Upper lobe of right lung (tissue), 1 donor: Measurements from ENCODE around the gene PPP2R3B. TPM values are rescaled to one million over a fixed set of nuclear protein-coding genes. Genes with fewer than 3 reads are reported as not detected.

Experiments
- ATAC-seq: fragments of 200-7000 bp; cut with Tn5 transposase; one replicate; pipeline ENCODE4 v1.9.1; 2020; ENCODE audit warnings: mild to moderate bottlenecking, moderate library complexity
- DNase-seq: peaks from one replicate; pipeline ENCODE4 v3.0.0-alpha.2; 2020
- H3K27ac ChIP-seq: fragments of 200-600 bp; one replicate; pipeline ENCODE4 v1.8.0; 2022
- H3K27me3 ChIP-seq: fragments of 200-600 bp; one replicate; pipeline ENCODE4 v1.8.0; 2022; ENCODE audit warnings: mild to moderate bottlenecking
- H3K36me3 ChIP-seq: fragments of 200-600 bp; one replicate; pipeline ENCODE4 v1.8.0; 2022
- H3K4me1 ChIP-seq: fragments of 200-600 bp; one replicate; pipeline ENCODE4 v1.8.0; 2022
- H3K4me3 ChIP-seq: fragments of 200-600 bp; one replicate; pipeline ENCODE4 v1.8.0; 2022; ENCODE audit warnings: mild to moderate bottlenecking
- H3K9me3 ChIP-seq: fragments of 200-600 bp; one replicate; pipeline ENCODE4 v1.8.0; 2022
- intact Hi-C: fragments of 100-400 bp; cut with DNase I; formaldehyde crosslinking; loops from one replicate; pipeline ENCODE4 v1.11.0; 2022
- total RNA-seq: library from RNA; stranded (reverse); fragmentation: NEBNext Ultra II Directional; extraction: Animal tissue kit (Norgen Biotek cat#: 25700); gene quantifications from one replicate; pipeline ENCODE4 v1.2.1, GENCODE V29; 2021
- TF ChIP-seq, protein P1 (sequence below): fragments of 200-600 bp; IDR thresholded peaks from one replicate; pipeline ENCODE4 v1.8.0; 2022; ENCODE audit warnings: antibody characterized with exemption
- donor health status: DM: no; HTN: yes; CAD: no; lungs with severe emphysema.

PPP2R3B gene
- total RNA-seq, 1 donor from 2014 or later = 12.8 TPM

DNA sequence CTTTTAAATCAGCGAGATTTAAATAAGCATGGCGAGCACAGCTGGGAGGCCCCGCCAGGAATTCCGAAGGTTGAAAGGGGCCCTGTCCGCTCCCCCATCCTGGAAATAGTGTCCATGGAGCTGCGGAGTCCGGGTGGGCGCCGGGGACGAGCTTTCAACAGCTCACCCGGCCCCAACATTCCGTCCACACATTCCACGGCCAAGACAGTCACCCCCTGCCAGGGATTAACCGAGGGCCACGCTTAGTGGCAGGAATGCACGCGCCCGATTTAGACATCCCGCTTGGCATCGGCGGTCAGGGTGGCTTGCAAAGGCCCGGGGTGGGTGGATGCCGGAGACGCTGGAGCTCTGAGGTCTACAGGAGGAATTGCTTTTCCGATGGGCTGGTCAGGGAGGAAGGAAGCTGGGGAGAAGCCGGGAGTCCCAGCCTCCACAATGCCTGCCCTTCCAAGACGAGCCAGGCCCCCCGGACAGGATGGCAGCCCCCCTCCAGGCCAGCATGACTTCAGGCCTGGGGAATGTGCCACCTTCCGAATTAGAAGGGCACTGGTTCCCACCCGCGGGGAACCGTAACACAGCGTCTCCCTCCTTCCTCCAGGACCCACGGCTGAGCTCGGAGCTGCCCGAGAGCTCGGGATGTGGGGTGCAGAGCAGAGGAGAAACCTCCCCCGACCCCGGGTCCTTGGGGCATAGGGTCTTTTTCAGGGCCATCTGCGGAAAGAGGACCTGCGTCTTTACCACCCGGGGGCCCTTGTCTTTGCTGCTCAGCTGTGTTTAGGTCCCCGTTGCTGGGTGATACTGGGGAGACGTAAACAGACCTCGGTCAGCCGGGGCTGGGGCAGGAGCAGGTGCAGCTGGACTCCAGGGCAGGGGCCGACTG, 26.9 kb upstream of the PPP2R3B start:
- no peak for DNase-seq
- H3K9me3 ChIP-seq = no peaks in the 10 kb centered on the region
- peak overlapping the region; percentile 7 for H3K27ac ChIP-seq
- no peaks in the 10 kb centered on the region for H3K27me3 ChIP-seq
- intact Hi-C loops = no loop called here
- no peaks in the 10 kb centered on the region for H3K4me1 ChIP-seq
- H3K36me3 ChIP-seq = no peaks in the 10 kb centered on the region
- H3K4me3 ChIP-seq = peak overlapping the region; percentile 17
- TF ChIP-seq, protein P1, sequence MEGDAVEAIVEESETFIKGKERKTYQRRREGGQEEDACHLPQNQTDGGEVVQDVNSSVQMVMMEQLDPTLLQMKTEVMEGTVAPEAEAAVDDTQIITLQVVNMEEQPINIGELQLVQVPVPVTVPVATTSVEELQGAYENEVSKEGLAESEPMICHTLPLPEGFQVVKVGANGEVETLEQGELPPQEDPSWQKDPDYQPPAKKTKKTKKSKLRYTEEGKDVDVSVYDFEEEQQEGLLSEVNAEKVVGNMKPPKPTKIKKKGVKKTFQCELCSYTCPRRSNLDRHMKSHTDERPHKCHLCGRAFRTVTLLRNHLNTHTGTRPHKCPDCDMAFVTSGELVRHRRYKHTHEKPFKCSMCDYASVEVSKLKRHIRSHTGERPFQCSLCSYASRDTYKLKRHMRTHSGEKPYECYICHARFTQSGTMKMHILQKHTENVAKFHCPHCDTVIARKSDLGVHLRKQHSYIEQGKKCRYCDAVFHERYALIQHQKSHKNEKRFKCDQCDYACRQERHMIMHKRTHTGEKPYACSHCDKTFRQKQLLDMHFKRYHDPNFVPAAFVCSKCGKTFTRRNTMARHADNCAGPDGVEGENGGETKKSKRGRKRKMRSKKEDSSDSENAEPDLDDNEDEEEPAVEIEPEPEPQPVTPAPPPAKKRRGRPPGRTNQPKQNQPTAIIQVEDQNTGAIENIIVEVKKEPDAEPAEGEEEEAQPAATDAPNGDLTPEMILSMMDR = no peak
- ATAC-seq = peak; percentile 62

DNA sequence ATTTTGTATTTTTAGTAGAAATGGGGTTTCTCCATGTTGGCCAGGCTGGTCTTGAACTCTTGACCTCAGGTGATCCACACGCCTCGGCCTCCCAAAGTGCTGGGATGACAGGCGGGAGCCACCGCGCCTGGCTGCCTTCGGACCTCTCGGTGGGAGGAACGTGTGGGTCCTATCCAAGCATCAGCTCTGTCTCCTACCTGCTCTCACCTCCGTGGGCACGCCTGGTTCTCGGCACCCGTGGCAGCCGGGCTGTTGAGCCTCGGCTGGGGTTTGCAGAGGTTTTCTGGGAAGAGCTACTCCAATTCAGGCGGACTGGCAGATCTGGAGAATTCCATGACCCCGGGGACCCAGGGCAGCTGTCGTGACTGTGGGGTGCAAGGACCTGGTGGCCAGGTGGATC, 23.6 kb upstream of the PPP2R3B start:
- Histone ChIP-seq H3K36me3 (no peaks in the 10 kb centered on the region), H3K9me3 (no peaks in the 10 kb centered on the region), H3K4me1 (no peaks in the 10 kb centered on the region), H3K27me3 (no peaks in the 10 kb centered on the region), H3K4me3 (no peak overlapping the region), H3K27ac (no peak overlapping the region)
- intact Hi-C loops = no loop called here
- no peak for DNase-seq
- no peak for ATAC-seq
- TF ChIP-seq, protein P1 = no peak

DNA sequence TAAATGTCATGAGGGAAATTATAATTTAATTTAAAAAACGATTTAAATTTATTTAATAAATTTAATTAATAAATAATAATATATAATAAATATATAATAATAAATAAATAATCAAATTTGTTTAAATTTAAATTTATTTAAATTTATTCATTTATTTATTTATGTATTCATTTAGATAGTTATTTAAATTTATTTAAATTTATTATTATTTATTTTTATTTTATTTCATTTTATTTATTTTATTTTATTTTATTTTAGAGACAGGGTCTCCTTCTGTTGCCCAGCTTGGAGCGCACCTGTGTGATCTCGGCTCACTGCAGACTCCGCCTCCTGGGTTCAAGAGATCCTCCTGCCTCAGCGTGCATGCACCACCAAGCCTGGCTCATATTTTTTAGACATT, 18.4 kb upstream of the PPP2R3B start:
- TF ChIP-seq, protein P1 = no peak
- H3K9me3 ChIP-seq = no peaks in the 10 kb centered on the region
- no peaks in the 10 kb centered on the region for H3K36me3 ChIP-seq
- H3K4me1 ChIP-seq = no peaks in the 10 kb centered on the region
- DNase-seq (no peak), ATAC-seq (no peak)
- no peak overlapping the region for H3K4me3 ChIP-seq
- no peak overlapping the region for H3K27ac ChIP-seq
- no peaks in the 10 kb centered on the region for H3K27me3 ChIP-seq
- intact Hi-C loops = no loop called here

DNA sequence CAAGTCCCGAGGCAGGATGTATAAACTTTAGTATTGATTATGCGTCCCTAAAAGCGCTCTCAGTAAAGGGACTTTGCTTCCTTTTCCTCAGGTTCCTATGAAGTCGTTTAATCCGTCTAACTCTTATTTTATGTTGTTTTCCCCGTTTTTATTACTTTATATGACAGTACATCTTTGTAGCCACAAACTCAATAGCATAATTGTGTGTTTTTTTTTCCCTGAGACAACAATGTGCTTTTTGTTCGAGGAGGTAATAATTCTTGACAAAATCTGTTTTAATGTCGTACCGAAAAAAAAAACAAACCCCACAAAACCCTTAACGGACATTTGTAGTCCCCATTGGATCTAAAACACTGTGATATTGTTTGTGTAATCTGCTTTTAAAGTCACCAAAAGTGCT, 17.9 kb upstream of the PPP2R3B start:
- Histone ChIP-seq H3K36me3 (no peaks in the 10 kb centered on the region), H3K27me3 (no peaks in the 10 kb centered on the region), H3K4me3 (no peak overlapping the region), H3K4me1 (no peaks in the 10 kb centered on the region), H3K9me3 (no peaks in the 10 kb centered on the region), H3K27ac (no peak overlapping the region)
- TF ChIP-seq, protein P1 = no peak
- no peak for DNase-seq
- intact Hi-C loops = no loop called here
- ATAC-seq = no peak

DNA sequence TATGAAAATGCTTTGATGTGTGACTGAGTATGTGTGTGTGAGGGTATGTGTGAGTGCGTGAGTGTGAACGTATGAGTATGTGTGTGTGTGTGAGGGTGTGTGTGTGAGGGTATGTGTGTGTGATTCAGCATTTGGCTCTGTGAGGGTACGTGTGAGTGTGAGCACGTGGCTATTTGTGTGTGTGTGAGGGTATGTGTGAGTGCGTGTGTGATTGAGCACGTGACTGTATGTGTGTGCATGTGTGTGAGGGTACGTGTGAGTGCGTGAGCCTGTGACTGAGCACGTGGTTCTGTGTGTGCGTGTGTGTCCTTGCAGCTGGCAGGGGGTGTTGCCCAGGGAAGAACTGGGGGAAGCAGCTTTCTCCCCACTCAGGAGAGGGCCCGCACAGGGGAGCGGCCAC, 16.1 kb upstream of the PPP2R3B start:
- no peak overlapping the region for H3K27ac ChIP-seq
- no peaks in the 10 kb centered on the region for H3K9me3 ChIP-seq
- ATAC-seq (peak; percentile 26), DNase-seq (no peak)
- H3K4me3 ChIP-seq = no peak overlapping the region
- intact Hi-C loops = no loop called here
- no peaks in the 10 kb centered on the region for H3K4me1 ChIP-seq
- H3K27me3 ChIP-seq = no peaks in the 10 kb centered on the region
- TF ChIP-seq, protein P1 = no peak
- no peaks in the 10 kb centered on the region for H3K36me3 ChIP-seq
